Hematopoietic multipotent progenitor cell treated with erythropoietin and hydrocortisone succinate and interleukin-3 and kit ligand, for 17 days (in vitro differentiated cells): Measurements from ENCODE around the gene ARFGEF3.
"Not testable (repeated sequence)": the region's sequence is repeated elsewhere in the genome, so short reads cannot be mapped to it uniquely, and the experiment has no call there.

Experiments used
- DNase-seq: peaks from one replicate; pipeline ENCODE4 v3.0.0-alpha.2; 2015; ENCODE audit warnings: low spot score

The ARFGEF3 gene

GRCh38 chr6:138368684-138369083 lies 206.9 kb downstream of the ARFGEF3 start:
- not testable (repeated sequence) for DNase-seq

DNA sequence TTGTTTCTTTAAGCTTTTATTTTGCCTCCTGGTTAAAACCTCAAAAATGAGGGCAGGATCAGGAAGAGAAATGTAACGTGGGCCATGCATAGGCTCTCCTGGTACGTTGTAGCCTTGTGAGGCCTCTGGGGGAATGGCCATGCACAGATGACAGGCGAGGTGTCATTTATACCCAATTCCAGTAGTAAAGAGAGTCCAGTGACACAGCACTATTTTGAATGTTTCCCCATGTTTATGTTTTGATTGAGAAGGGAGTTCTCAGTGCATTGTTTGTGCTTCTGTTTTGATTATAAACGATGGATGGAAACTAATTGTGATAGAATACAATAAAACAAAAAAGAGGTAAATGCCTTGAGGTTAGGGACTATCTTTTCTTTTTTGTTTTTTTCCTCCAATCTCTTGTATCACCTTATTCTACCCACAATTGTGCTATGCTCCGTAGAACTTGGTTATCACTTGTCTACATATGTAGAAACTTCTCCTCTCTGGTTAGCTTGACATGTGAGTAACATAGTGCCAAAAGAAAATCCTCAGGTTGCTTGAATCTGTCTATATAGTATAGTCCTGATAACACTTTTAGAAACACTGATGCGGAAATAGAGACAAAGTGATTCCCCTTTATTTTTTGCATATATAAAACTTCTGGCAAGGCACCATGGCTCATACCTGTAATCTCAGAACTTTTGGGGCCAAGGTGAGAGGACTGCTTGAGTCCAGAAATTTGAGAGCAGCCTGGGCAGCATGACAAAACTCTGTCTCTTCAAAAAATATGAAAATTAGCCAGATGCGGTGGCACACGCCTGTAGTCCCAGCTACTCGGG lies 209.1 kb downstream of the ARFGEF3 start:
- DNase-seq = no peak

DNA sequence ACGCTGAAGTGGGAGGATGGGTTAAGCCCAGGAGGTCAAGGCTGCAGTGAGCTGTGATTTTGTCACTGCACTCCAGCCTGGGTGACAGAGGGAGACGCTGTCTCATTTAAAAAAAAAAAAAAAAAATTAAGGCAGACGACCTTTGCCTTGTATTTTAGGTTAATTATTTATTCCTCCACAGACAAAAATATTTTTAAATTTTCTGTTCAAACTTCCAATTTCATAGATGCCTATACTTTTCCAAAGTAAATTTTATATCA lies 209.6 kb downstream of the ARFGEF3 start:
- DNase-seq = no peak

GRCh38 chr6:138371720-138372119 lies 210.0 kb downstream of the ARFGEF3 start:
- no peak for DNase-seq

DNA sequence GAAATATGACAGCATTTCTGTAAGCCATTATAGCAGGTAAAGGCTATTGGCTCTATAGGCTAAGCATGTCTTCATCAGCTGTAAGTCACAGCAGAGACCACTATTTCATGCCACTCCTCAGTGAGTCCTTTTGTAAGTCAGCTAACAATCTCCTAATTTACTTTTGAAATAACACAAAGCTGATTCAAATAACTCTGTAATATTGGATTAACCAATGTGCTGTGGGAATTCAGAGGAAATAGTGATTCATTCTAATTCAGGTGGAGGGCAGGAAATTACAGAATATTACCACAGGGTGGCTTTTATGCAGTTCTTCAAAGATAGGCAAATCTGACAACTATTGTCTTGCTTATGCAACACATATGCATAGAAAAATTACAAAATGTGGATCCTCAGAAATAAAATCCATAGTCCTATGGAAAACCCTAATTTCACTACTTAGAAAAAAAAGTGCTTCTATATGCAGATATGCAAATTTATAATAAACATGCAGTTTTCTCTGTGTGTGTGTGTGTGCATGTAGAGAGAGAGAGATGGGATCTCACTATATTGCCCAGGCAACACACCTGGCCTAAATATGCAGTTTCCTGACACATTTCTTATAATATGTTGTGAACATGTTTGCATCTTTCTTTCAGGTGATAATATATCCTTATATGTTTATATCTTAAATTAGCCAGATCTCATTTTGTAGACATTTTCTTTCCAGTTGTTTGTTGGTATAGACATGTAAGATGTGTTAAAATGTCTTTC lies 211.1 kb downstream of the ARFGEF3 start:
- no peak for DNase-seq

DNA sequence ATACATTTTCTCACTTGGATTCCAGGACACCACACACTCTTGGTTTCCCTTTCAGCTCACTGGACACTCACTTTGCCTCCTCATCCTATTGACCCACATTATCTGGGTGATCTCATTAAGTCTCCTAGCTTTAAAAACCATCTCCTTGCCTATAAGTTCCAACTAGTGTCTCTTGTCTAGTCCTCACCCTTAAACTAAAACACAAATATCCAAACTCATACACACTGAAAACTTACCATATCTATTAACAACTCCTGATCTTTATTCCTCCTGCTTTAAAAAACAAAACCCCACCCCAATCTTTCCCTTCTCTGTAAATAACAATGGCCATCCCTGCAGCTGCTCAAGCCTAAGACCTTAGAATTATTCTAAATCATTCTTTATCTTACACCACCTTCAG lies 212.5 kb downstream of the ARFGEF3 start:
- DNase-seq = no peak

DNA sequence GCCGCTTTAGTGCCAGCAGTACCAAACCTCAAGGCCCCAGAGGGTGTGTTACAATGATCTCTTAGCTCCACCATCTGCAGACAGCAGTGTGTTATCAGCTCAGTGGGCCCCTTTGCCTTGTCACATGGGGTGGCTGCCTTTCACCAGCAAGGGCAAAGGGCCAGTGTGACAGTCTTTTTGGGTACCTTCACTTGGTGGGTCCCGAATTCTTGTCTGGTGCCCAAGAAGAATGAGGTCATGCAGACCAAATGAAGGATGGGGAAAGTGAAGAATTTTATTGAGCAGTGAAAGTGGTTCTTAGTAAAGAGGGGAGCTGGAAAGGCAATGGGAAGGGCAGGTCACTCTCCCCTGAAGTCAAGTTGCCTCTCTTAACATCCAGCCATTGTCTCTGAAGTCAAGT lies 213.1 kb downstream of the ARFGEF3 start:
- DNase-seq = no peak

DNA sequence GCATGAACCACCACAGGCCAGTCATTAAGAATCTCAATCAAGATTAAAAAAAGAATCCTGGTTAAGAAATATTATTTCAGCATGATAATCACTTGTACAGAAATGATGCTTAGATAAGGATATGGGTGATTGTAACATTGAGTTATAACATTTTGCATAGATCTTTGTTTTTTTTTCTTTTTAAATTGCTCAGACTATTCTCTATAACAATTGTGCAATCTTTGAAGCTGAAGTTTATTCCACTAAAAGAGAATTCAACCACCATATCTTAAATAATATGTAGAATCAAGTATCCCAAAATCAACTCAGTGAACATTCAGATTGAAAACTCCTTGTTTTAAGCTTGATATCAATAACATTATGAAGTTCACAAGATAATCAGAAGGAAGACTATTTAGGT lies 215.3 kb downstream of the ARFGEF3 start:
- no peak for DNase-seq

- DNase-seq = no peak
These were observed 216.1 kb downstream of the ARFGEF3 start, which contains the start of gene SMIM28 for GRCh38 chr6:138377844-138378243. Gene SMIM28 (plus strand): TSS chr6:138377905. CDS start chr6:138378073, 168 bp downstream.

- no peak for DNase-seq
These were observed 216.7 kb downstream of the ARFGEF3 start for GRCh38 chr6:138378463-138378862.

- DNase-seq = no peak
These were observed 220.9 kb downstream of the ARFGEF3 start for GRCh38 chr6:138382498-138383265.

- DNase-seq = no peak
These were observed 222.0 kb downstream of the ARFGEF3 start for GRCh38 chr6:138383776-138384175.

- no peak for DNase-seq
These were observed 225.2 kb downstream of the ARFGEF3 start for GRCh38 chr6:138386897-138387296.

- no peak for DNase-seq
These were observed 226.0 kb downstream of the ARFGEF3 start for GRCh38 chr6:138387577-138388368.

- no peak for DNase-seq
These were observed 227.8 kb downstream of the ARFGEF3 start for GRCh38 chr6:138389551-138389950.
